OCI-LY7 (cell line): ENCODE measurements around the gene SULF2. TPM values are rescaled to one million over a fixed set of nuclear protein-coding genes. Genes with fewer than 3 reads are reported as not detected.

Experiments used
- BruUV-seq: library from RNA; stranded (reverse); fragments of 400-500 nt; replicated peaks from 2 replicates; lab custom pipeline; 2021; lab: Mats Ljungman, UMichigan
- CTCF ChIA-PET: fragments of 300-600 bp; sonication (Branson Sonifier 250); formaldehyde crosslinking; loops from one replicate; lab custom pipeline; 2022; ENCODE audit warnings: antibody characterized with exemption; ENCODE audit not compliant: unreplicated experiment; lab: Charles Lee
- POLR2A ChIA-PET: fragments of 300-600 bp; sonication (Branson Sonifier 250); formaldehyde crosslinking; loops from one replicate; lab custom pipeline; 2022; ENCODE audit warnings: antibody characterized with exemption; lab: Charles Lee
- DNase-seq: peaks from one replicate; pipeline ENCODE4 v3.0.0-alpha.2; 2015; ENCODE audit warnings: low spot score
- H2AFZ ChIP-seq: fragments of 200-600 bp; sonication (generic), shearing (Covaris generic); 2 replicates; pipeline ENCODE4 v1.6.1; 2014; ENCODE audit warnings: mild to moderate bottlenecking, antibody characterized with exemption, low read length, moderate library complexity
- H3K27ac ChIP-seq: fragments of 200-600 bp; sonication (generic); 2 replicates; pipeline ENCODE4 v1.5.1; 2014; ENCODE audit warnings: mixed run types, low read depth, mild to moderate bottlenecking, moderate library complexity, low read length, inconsistent platforms; ENCODE audit not compliant: poor library complexity, severe bottlenecking
- H3K36me3 ChIP-seq: fragments of 200-600 bp; sonication (generic); 2 replicates; pipeline ENCODE4 v1.6.1; 2014; ENCODE audit warnings: mild to moderate bottlenecking, antibody characterized with exemption, low read length, moderate library complexity, mixed read lengths; ENCODE audit not compliant: insufficient read depth
- H3K4me1 ChIP-seq: fragments of 200-600 bp; sonication (generic); 2 replicates; pipeline ENCODE4 v1.5.1; 2014; ENCODE audit warnings: mild to moderate bottlenecking, low read length; ENCODE audit not compliant: insufficient read depth, poor library complexity, severe bottlenecking
- H3K4me2 ChIP-seq: fragments of 200-600 bp; sonication (generic); 2 replicates; pipeline ENCODE4 v1.6.1; 2014; ENCODE audit warnings: mild to moderate bottlenecking, low read length
- H3K4me3 ChIP-seq: fragments of 200-600 bp; sonication (generic); 2 replicates; pipeline ENCODE4 v1.5.1; 2014; ENCODE audit warnings: mild to moderate bottlenecking, low read depth, low read length; ENCODE audit not compliant: poor library complexity, severe bottlenecking
- H3K79me2 ChIP-seq: fragments of 200-600 bp; sonication (generic); 2 replicates; pipeline ENCODE4 v1.6.1; 2016; ENCODE audit warnings: low read depth, mild to moderate bottlenecking, low read length, moderate library complexity, mixed read lengths; ENCODE audit not compliant: insufficient read depth
- H3K9me2 ChIP-seq: fragments of 200-600 bp; sonication (generic); 2 replicates; pipeline ENCODE4 v1.6.1; 2016; ENCODE audit warnings: mild to moderate bottlenecking, low read length, mixed read lengths; ENCODE audit not compliant: insufficient read depth
- H3K9me3 ChIP-seq: fragments of 200-600 bp; sonication (generic); 2 replicates; pipeline ENCODE4 v1.6.1; 2014; ENCODE audit warnings: mild to moderate bottlenecking, mixed run types, low read length, mixed read lengths
- H4K20me1 ChIP-seq: fragments of 200-600 bp; sonication (generic); 2 replicates; pipeline ENCODE4 v1.6.1; 2014; ENCODE audit warnings: mild to moderate bottlenecking, antibody characterized with exemption, low read length, moderate library complexity, mixed read lengths; ENCODE audit not compliant: insufficient read depth
- CTCF ChIP-seq: fragments of 200-600 bp; sonication (generic); conservative IDR thresholded peaks from 2 replicates; pipeline ENCODE4 v1.5.1; 2014; ENCODE audit warnings: mild to moderate bottlenecking, antibody characterized with exemption, low read length, moderate library complexity, mixed read lengths
- EZH2phosphoT487 ChIP-seq: fragments of 200-600 bp; sonication (generic); IDR thresholded peaks from 2 replicates; pipeline ENCODE4 v1.6.1; 2018; ENCODE audit warnings: low read depth, borderline replicate concordance, mild to moderate bottlenecking, mixed run types, antibody characterized with exemption, low read length, moderate library complexity, mixed read lengths
- intact Hi-C: fragments of 100-400 bp; cut with micrococcal nuclease; formaldehyde crosslinking; loops from one replicate; pipeline ENCODE4 v1.10.0; 2022; ENCODE audit not compliant: unreplicated experiment
- total RNA-seq, 2 experiments: library from RNA; depleted of rRNA in 1 of 2; stranded (reverse); fragments of >200 nt in 1 of 2; shearing (Covaris generic) in 1 of 2; gene quantifications; 2 replicates each; pipeline ENCODE4 v1.2.3, GENCODE V29; 2014 to 2022

Gene SULF2
- total RNA-seq, 2 experiments from 2014 or later = 0.03 to 0.51 TPM

GRCh38 chr20:47748823-47749222, 36.5 kb downstream of the SULF2 start:
- no peak for TF ChIP-seq CTCF
- no peak for TF ChIP-seq EZH2phosphoT487
- no peaks in the 10 kb centered on the region for H3K9me2 ChIP-seq
- H3K9me3 ChIP-seq = no peaks in the 10 kb centered on the region
- H3K4me1 ChIP-seq = peaks cover 11% of the 10 kb centered on the region
- peak overlapping the region; percentile 42 for H3K4me2 ChIP-seq
- H3K27ac ChIP-seq = no peak overlapping the region
- H4K20me1 ChIP-seq = no peaks in the 10 kb centered on the region
- ChIA-PET CTCF (no interaction called here), POLR2A (interaction anchor here (0.7 kb wide), 2 partner anchors 1083 to 1157 kb away, joined by 3 to 4 read pairs; no protein-coding TSS in a partner anchor)
- no peak for DNase-seq
- peak overlapping the region; percentile 27; the same call in 1 of the 2 replicates for H2AFZ ChIP-seq
- H3K36me3 ChIP-seq = no peaks in the 10 kb centered on the region
- no peaks in the 10 kb centered on the region for H3K79me2 ChIP-seq
- no TSS peak for BruUV-seq
- H3K4me3 ChIP-seq = no peak overlapping the region
- intact Hi-C loops = no loop called here

GRCh38 chr20:47748069-47748468, 37.2 kb downstream of the SULF2 start:
- Histone ChIP-seq H2AFZ (peak overlapping the region; percentile 27; the same call in 1 of the 2 replicates), H3K36me3 (no peaks in the 10 kb centered on the region), H4K20me1 (no peaks in the 10 kb centered on the region), H3K4me3 (no peak overlapping the region), H3K79me2 (no peaks in the 10 kb centered on the region), H3K9me2 (no peaks in the 10 kb centered on the region), H3K27ac (no peak overlapping the region), H3K4me2 (no peak overlapping the region), H3K9me3 (no peaks in the 10 kb centered on the region), H3K4me1 (peaks cover 11% of the 10 kb centered on the region)
- no peak for TF ChIP-seq EZH2phosphoT487
- TF ChIP-seq CTCF = no peak
- BruUV-seq = no TSS peak
- no peak for DNase-seq
- intact Hi-C loops = no loop called here
- POLR2A ChIA-PET = no interaction called here
- CTCF ChIA-PET = no interaction called here

- CTCF ChIA-PET = no interaction called here
- no peaks in the 10 kb centered on the region for H3K79me2 ChIP-seq
- no peak overlapping the region for H3K4me2 ChIP-seq
Observed at GRCh38 chr20:47747669-47748031, 37.6 kb downstream of the SULF2 start.

More at GRCh38 chr20:47747669-47748031, 37.6 kb downstream of the SULF2 start:
- POLR2A ChIA-PET = no interaction called here
- Histone ChIP-seq H4K20me1 (no peaks in the 10 kb centered on the region), H2AFZ (no peak overlapping the region), H3K9me2 (no peaks in the 10 kb centered on the region), H3K36me3 (no peaks in the 10 kb centered on the region), H3K4me1 (peaks cover 11% of the 10 kb centered on the region), H3K27ac (no peak overlapping the region), H3K9me3 (no peaks in the 10 kb centered on the region), H3K4me3 (no peak overlapping the region)
- no TSS peak for BruUV-seq
- no peak for TF ChIP-seq EZH2phosphoT487
- no peak for TF ChIP-seq CTCF
- intact Hi-C loops = no loop called here
- DNase-seq = no peak
